ELR (cell line): ENCODE results near the gene ADGRE1.

Experiments
- DNase-seq: peaks from one replicate; pipeline ENCODE4 v3.0.0-alpha.2; 2015; ENCODE audit warnings: low read depth

The ADGRE1 gene

DNA sequence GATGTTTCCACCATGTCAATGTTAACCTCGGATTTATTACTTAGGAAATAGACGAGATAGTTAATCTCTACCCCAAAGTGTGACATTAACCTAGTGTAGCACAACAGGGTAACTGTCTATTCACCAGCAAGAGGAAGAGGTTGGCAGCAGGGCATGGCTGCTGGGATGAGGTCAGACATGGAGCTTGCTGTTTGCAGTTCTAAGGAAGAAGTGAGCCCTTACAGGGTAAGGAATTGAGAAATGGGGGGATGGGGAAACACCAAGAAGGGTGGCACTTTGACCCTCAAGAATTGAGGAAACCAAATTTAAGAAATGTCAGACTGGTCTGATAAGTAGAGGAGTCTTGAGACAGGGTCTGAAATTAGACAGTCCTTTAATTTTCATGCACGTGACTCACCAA, 71.4 kb downstream of the ADGRE1 start:
- DNase-seq, result no peak

DNA sequence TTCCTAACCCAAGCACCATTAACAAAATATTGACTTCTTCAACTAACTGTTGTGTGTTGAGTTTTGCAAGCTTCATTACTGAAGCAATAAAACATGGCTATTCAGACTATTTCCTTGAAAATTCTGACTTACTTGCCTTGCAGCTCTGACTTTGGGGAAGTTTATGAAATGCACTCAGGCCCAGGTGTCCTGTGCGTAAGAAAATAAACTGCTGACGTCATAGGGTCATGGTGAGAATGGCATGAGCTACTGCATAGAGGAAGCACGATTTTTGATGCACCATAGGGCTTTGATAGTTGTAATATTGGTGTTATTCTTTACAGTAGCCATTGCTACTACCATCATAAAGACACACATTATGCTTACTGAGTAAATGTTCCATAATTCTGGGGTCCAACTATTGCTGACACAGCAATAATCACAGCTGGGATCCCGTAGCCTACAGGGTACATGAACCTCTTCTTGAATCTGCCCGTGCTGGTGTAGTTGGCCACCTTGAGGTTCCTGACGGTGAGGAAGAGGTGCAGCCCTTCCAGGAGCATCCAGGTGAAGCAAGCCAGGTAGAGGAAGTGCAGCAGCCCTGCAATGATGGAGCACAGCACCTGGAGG, 76.0 kb downstream of the ADGRE1 start:
- no peak for DNase-seq

GRCh38 chr19:6963937-6964336, 76.6 kb downstream of the ADGRE1 start:
- DNase-seq, result peak; percentile 9

DNA sequence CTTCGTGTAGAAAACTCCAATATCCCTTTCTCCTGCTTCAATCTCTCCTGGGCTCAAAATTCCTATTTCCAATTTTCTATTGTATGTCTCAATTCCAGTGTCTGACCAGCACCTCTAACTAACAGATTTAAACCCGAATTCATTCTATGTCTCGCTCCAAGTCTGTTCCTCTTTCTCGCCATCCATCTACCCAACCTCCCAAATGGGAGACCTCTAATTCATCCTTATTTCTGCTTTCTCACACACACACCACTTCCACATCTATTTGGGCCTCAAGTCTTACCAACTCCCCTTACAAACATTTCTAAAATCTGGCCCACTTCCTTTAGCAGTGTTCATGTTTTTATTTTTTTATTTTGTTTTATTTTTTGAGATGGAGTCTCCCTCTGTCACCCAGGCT, 80.6 kb downstream of the ADGRE1 start:
- no peak for DNase-seq

- no peak for DNase-seq
Measured at GRCh38 chr19:6969490-6969889, 82.1 kb downstream of the ADGRE1 start.

DNA sequence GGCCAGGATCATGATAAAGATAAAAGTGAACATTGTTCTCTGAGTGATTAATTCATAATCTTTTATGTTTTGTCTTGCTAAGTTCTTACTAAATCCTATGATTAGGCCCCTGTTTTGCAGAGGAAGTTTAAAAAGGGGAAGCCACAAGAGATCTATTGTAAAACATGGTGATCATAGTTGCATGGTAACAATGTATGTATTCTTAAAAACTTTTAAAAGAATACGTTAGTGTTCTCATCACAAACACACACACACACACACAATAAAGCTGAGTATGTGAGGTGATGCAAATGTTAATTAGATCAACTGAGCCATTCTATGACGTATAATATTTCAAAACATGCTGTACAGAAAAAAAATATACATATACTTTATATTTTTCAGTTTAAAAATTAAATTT, 82.6 kb downstream of the ADGRE1 start:
- DNase-seq, result no peak

DNA sequence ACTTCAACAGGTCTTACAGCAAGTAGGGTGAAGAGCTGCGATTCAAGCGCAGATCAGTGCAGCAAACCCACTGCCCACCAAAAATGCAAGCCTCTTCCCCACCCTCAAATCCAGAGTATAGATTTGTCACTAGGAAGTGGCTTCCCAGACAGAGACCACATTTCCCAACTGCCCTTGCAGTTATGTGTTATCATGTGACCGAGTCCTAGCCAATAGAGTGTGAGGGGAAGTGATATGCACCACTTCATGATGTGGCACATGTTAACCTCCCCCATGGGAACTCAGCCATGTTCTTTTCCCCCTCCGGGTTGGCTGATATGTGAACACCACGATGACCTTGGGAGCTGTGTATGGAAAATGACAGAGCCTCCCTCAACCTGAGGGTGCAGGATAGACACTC, 83.1 kb downstream of the ADGRE1 start:
- no peak for DNase-seq

DNA sequence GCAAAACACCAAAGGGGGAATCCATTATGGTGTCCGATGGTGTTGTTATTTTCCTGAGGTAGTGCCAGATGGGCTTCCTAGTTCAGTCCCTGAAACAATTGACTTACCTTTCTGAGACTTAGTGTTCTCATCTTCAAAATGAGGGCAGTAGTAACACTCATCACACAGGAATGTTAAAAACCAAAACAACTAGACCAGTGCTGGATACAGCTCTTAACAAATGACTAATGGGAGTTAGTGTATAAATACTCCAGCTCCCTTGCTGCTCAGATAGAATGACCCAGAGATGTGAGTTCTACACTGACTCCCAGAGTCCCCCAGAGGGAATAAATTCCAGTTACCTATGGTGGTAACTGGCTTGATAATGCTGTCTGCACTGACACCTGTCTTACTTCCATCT, 84.0 kb downstream of the ADGRE1 start:
- DNase-seq, result peak; percentile 39

DNA sequence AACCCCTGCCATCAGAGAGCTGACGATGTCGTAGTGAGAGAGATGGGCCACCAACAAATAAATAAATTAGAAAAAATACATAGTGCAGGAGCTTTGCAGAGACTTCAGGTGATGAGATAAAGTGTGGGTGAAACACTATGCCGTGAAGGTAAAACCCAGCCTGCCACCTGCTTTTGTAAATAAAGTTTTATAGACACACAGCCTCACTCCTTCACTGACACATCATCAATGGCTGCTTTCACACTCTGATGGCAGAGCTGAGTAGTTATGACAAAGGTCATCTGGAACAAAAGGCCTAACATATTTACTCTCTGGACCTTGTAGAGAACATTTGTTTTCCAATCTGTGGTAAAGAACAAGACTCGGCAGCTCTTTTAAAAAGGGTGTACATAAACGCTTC, 88.8 kb downstream of the ADGRE1 start:
- no peak for DNase-seq

DNA sequence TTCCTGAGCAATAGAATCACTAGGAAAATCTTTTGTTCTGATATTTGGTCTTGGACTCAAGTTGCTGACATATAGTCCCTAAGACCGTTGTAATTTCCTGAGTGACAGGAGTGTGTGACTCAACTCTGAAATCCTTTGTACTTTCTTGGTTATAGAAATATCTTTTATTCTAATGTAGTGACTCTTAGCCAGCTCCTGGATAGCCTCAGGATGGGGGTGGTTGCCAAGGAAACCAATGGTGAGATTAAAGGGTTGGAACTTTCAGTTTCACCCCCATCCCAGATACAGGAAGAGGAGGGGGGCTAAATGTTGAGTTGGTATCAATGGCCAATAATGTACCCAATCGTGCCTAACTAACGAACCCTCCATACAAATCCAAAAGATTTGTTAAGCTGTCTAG, 92.0 kb downstream of the ADGRE1 start:
- DNase-seq, result no peak

- DNase-seq, result peak; percentile 7
Measured at GRCh38 chr19:6983448-6983847, 96.1 kb downstream of the ADGRE1 start.

DNA sequence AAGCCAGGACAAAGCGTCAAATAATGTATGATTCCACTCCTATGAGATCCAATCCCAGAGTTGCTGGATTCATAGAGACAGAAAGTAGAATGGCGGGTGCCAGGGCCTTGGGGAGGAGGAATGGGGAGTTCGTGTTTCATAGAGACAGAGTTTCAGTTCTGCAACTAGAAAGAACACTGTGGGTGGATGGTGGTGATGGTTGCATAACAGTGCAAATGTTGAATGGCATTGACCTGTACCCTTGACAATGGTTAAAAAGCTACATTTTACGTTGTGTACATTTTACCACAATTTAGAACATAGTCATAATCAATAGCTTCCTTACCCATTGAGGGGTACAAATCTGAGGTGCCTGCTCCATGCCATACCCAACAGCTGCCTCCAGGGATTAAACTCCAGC, 100.5 kb downstream of the ADGRE1 start:
- DNase-seq, result no peak

GRCh38 chr19:6988257-6988656, 100.9 kb downstream of the ADGRE1 start:
- no peak for DNase-seq
